GM19193 (cell line): ENCODE measurements around the gene ECD.

Experiments
- POLR2A ChIP-seq: IDR thresholded peaks from 4 replicates; pipeline ENCODE4 v1.6.1; 2011; ENCODE audit not compliant: insufficient read depth, insufficient read length; ENCODE audit errors: extremely low read depth

The ECD gene

DNA sequence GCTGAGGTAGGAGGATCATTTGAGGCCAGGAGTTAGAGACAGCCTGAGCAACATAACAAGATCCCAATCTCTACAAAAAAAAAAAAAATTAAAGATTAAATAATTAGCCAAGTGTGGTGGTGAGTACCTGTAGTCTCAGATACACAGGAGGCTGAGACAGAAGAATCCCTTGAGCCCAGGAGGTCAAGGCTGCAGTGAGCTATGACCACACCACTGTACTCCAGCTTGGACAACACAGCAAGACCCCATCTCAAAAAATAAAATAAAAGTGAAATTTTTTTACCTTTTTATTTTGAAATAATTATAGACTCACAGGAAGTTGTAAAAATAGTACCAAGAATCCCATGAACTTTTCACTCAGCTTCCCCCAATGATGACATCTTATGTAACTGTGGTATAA lies 5.1 kb upstream of the ECD start:
- TF ChIP-seq POLR2A, result no peak

DNA sequence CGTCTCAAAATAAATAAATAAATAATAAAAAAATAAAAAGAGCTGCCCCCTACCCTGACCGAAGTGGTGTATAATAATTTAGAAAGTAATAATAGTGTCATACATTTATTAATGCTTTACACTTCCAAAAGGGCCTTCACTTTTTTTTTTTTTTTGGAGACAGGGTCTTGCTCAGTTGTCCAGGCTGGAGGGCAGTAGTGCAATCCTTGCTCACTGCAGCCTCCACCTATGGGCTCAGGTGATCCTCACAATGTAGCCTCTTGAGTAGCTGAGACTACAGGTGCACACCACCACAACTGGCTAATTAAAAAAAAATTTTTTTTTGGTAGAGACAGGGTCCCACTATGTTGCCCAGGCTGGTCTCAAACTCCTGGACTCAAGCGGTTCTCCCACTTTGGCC lies 1.5 kb upstream of the ECD start:
- no peak for TF ChIP-seq POLR2A

- TF ChIP-seq POLR2A, result no peak
These were observed 626 bp upstream of the ECD start for GRCh38 chr10:73168465-73168803.

GRCh38 chr10:73167458-73167782 lies 388 bp downstream of the ECD start:
- TF ChIP-seq POLR2A, result no peak

DNA sequence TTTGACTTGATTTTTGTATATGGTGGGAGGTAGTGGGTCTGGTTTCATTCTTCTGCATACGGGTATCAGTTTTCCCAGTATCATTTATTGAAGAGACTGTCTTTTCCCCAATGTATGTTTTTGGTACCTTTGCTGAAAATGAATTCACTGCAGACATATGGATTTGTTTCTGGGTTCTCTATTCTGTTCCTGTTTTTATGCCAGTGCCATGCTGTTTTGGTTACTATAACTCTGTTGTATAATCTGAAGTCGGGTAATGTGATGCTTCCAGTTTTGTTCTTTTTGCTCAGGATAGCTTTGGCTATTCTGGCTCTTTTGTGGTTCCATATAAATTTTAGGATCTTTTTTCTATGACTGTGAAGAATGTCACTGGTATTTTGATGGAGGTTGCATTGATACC lies 836 bp downstream of the ECD start:
- no peak for TF ChIP-seq POLR2A

DNA sequence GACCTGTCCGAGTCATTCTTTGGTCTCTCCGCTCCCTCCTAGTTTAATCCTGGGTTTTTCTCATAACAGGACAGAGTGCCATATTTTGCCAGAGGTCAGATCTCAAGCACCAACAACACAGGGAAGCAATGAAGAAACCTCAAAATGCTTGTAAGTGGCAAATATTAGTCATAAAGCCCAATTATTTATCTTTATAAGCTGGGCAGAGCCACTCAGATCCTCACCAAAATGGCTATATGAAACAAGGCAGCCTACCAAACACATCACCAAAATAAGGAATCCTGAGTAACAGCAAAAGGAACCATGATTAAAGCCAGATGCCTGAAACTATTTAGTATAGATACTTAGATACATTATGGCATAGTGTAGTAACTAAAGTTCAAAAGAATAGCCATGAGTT lies 4.7 kb downstream of the ECD start:
- TF ChIP-seq POLR2A, result no peak

DNA sequence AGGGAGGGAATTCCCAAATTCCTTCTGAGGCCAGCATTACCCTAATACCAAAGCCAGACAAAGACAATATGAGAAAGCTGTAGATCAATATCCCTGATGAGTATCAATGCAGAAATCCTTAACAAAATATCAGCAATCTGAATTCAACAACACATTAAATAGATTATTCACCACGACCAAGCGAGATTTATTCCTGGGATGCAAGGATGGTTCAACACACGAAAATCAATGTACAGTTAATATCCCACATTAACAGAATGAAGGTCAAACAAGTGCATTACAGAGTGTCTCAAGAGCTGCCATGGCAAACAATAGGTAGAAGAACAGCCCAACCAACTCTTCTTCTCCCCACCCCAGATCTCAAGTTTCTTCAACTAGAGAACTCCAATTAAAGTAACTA lies 6.1 kb downstream of the ECD start:
- no peak for TF ChIP-seq POLR2A

DNA sequence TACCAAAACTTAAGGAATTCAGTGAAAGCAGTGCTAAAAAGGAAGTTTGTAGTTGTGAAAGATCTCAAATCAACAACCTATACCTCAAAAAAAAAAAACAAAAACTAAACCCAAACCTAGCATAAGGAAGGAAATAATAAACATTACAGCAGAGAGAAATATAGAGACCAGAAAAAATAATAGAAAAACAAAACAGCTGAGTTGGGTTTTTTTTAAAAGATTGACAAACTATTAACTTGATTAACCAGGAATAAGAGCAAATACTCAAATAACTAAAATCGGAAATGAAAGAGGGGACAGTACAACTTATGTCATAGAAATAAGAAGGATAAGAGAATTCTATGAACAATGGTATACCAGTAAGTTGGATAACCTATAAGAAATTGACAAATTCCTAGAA lies 6.7 kb downstream of the ECD start:
- no peak for TF ChIP-seq POLR2A

GRCh38 chr10:73159038-73159648 lies 8.7 kb downstream of the ECD start:
- no peak for TF ChIP-seq POLR2A

- TF ChIP-seq POLR2A, result no peak
These were observed 11.8 kb downstream of the ECD start for GRCh38 chr10:73156054-73156453.

GRCh38 chr10:73152009-73152408 lies 15.8 kb downstream of the ECD start:
- TF ChIP-seq POLR2A, result no peak

DNA sequence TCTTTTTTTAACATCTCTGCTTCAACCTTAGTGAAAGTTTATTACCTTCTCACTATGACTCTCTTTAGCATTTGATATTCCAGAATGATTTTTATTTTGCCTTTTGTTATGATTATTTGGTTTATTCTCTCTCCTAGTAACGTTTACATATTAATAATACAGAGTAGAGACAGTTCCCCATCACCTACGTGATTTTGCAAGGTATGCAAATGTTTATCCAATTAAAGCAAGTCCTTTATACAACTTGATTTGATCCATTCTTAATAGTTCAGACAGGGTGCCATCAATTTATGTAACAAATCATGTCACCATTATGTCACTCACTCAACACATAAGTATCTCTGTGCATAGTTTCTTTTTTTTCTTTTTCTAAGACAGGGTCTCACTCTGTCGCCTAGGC lies 26.2 kb downstream of the ECD start:
- no peak for TF ChIP-seq POLR2A

- no peak for TF ChIP-seq POLR2A
These were observed 28.6 kb downstream of the ECD start for GRCh38 chr10:73139251-73139650.

GRCh38 chr10:73136627-73137026 lies 31.2 kb downstream of the ECD start:
- no peak for TF ChIP-seq POLR2A

DNA sequence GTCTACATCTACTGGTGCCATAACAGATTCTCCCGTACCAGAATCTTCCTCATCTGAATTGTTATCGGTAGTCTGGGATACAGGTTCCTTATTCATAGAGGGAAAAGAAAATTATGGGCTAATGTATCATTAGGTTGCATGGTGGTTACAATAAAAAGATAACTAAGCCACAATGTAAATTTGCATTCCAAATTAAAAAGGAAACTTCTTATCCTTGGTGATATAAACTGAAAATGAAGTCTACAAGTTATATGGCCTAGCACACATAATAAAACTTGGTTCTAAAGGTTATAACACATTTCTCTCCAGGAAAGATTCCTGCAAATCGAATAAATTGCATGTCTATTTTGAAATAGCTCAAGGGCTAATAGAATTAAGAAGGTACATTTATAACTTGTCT lies 33.1 kb downstream of the ECD start:
- no peak for TF ChIP-seq POLR2A

- TF ChIP-seq POLR2A, result no peak
These were observed 35.7 kb downstream of the ECD start for GRCh38 chr10:73131913-73132686.

GRCh38 chr10:73131301-73131700 lies 36.5 kb downstream of the ECD start:
- no peak for TF ChIP-seq POLR2A
